ENCODE data around the gene TSPAN15. TPM values are rescaled to one million over a fixed set of nuclear protein-coding genes. Genes with fewer than 3 reads are reported as not detected.
A peak's percentile ranks its signal among the peaks of the same experiment; 100 is the strongest.

Gene TSPAN15
- total RNA-seq, 6 experiments from 2014 or later = 2.3 to 8.3 (median 3.3) TPM

- intact Hi-C loops (cut with DNase I) = loop anchor here in 1 of 2 donors (5.0 kb wide), 1 partner anchor 76 kb away; no protein-coding TSS in a partner anchor
- peak in 3 of 4 donors; percentile 9 to 16 (median 11) for ATAC-seq
- H3K27me3 ChIP-seq = no peaks in the 10 kb centered on the region
- no peaks in the 10 kb centered on the region for H3K9me3 ChIP-seq
- H3K4me3 ChIP-seq = no peak overlapping the region
- TF ChIP-seq POLR2A (IDR thresholded peaks at IDR 0.05) (no peak), CTCF (IDR thresholded peaks at IDR 0.05) (no peak)
- no peak overlapping the region for H3K27ac ChIP-seq
- WGBS (ENCODE audit: insufficient coverage, low coverage, low lambda C conversion rate, missing lambda C conversion rate) = 70% methylated on average over 2 of the region's 4 CpGs
- DNase-seq = no peak
- no peaks in the 10 kb centered on the region for H3K36me3 ChIP-seq
- H3K4me1 ChIP-seq = peaks cover 0 to 9% (median 0%) of the 10 kb centered on the region in 4 donors
These were observed 24.9 kb upstream of the TSPAN15 start for GRCh38 chr10:69426376-69426727.

GRCh38 chr10:69428165-69428564 lies 23.1 kb upstream of the TSPAN15 start:
- Histone ChIP-seq H3K4me1 (peaks cover 0 to 9% (median 0%) of the 10 kb centered on the region in 4 donors), H3K27me3 (no peaks in the 10 kb centered on the region), H3K9me3 (no peaks in the 10 kb centered on the region), H3K4me3 (no peak overlapping the region), H3K36me3 (no peaks in the 10 kb centered on the region), H3K27ac (no peak overlapping the region)
- intact Hi-C loops (cut with DNase I) = loop anchor here in 1 of 2 donors (5.0 kb wide), 1 partner anchor 74 kb away; no protein-coding TSS in a partner anchor
- DNase-seq (no peak), ATAC-seq (no peak)
- WGBS (ENCODE audit: insufficient coverage, low coverage, low lambda C conversion rate, missing lambda C conversion rate) = 39% methylated on average over 6 of the region's 8 CpGs
- no peak for TF ChIP-seq CTCF (IDR thresholded peaks at IDR 0.05)
- no peak for TF ChIP-seq POLR2A (IDR thresholded peaks at IDR 0.05)

- DNase-seq = no peak
- TF ChIP-seq POLR2A (IDR thresholded peaks at IDR 0.05) = no peak
- no peak for TF ChIP-seq CTCF (IDR thresholded peaks at IDR 0.05)
- WGBS (ENCODE audit: insufficient coverage, low coverage, low lambda C conversion rate, missing lambda C conversion rate) = 67% methylated on average over 2 of the region's 2 CpGs
- intact Hi-C loops (cut with DNase I) = no loop called here
- no peaks in the 10 kb centered on the region for H3K9me3 ChIP-seq
- ATAC-seq = no peak
- no peaks in the 10 kb centered on the region for H3K4me1 ChIP-seq
- H3K36me3 ChIP-seq = no peaks in the 10 kb centered on the region
- no peak overlapping the region for H3K4me3 ChIP-seq
- H3K27me3 ChIP-seq = no peaks in the 10 kb centered on the region
- no peak overlapping the region for H3K27ac ChIP-seq
These were observed 17.1 kb upstream of the TSPAN15 start for GRCh38 chr10:69434169-69434568.

- Histone ChIP-seq H3K36me3 (no peaks in the 10 kb centered on the region), H3K4me1 (no peaks in the 10 kb centered on the region), H3K27ac (no peak overlapping the region), H3K4me3 (no peak overlapping the region), H3K27me3 (no peaks in the 10 kb centered on the region), H3K9me3 (no peaks in the 10 kb centered on the region)
- ATAC-seq (no peak), DNase-seq (no peak)
- WGBS (ENCODE audit: insufficient coverage, low coverage, low lambda C conversion rate, missing lambda C conversion rate) = 100% methylated on average over 4 of the region's 11 CpGs
- TF ChIP-seq CTCF (IDR thresholded peaks at IDR 0.05) (no peak), POLR2A (IDR thresholded peaks at IDR 0.05) (no peak)
- intact Hi-C loops (cut with DNase I) = no loop called here
These were observed 16.3 kb upstream of the TSPAN15 start for GRCh38 chr10:69434926-69435325.

Measured in right lobe of liver (tissue), 6 donors.